ENCODE results near the gene PPFIA2.

DNA sequence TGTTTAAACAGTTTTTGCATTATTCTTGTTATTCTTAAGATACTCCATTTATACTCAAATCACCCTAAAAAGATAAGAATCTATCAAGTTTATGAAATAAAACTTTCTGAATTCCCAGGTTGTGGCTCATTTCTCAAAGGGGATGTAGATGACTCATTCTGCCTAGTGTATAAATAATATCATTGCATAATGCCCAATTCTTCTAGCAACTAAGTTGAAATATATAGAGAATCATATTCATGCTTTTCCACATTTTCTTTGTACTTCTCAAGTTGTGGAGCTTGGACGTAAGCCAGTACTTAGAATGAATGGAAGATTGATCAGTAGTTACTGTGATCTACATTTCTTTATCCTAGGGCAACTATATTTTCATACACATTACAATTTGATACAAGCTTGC lies 201.1 kb downstream of the PPFIA2 start:
- TF ChIP-seq, protein P1, sequence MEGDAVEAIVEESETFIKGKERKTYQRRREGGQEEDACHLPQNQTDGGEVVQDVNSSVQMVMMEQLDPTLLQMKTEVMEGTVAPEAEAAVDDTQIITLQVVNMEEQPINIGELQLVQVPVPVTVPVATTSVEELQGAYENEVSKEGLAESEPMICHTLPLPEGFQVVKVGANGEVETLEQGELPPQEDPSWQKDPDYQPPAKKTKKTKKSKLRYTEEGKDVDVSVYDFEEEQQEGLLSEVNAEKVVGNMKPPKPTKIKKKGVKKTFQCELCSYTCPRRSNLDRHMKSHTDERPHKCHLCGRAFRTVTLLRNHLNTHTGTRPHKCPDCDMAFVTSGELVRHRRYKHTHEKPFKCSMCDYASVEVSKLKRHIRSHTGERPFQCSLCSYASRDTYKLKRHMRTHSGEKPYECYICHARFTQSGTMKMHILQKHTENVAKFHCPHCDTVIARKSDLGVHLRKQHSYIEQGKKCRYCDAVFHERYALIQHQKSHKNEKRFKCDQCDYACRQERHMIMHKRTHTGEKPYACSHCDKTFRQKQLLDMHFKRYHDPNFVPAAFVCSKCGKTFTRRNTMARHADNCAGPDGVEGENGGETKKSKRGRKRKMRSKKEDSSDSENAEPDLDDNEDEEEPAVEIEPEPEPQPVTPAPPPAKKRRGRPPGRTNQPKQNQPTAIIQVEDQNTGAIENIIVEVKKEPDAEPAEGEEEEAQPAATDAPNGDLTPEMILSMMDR (IDR thresholded peaks at IDR 0.05) = no peak
- TF ChIP-seq POLR2A (IDR thresholded peaks at IDR 0.05) = no peak
